Activated CD8-positive, alpha-beta T cell treated with anti-CD3 and anti-CD28 coated beads for 36 hours (primary cell): Measurements from ENCODE around the gene STAG3. TPM values are rescaled to one million over a fixed set of nuclear protein-coding genes. Genes with fewer than 3 reads are reported as not detected.

Source experiments
- microRNA-seq: library from miRNA; unstranded; fragments of <30 nt; microRNA quantifications from one replicate; pipeline ENCODE4 v1.2.0, GENCODE V29; 2022; ENCODE audit warnings: borderline microRNAs expressed, borderline replicate concordance
- total RNA-seq, 2 experiments: library from RNA; stranded (reverse); gene quantifications; one replicate each; pipeline ENCODE4 v1.2.3, GENCODE V29; 2021

STAG3 gene
- total RNA-seq, 2 experiments from 2014 or later, result 13.2 to 15.8 TPM

Small RNA genes lying within 50 kb of the gene (microRNA-seq; reads per million reads assigned to microRNA genes)
- not detected for gene MIR4658

Other genes starting within 250 kb of the STAG3 start
- gene GJC3, start 248.3 kb upstream of the STAG3 start, total RNA-seq, result under 1 TPM; 0.41 to 0.47 TPM
- not detected for gene AZGP1, start 201.9 kb upstream of the STAG3 start, total RNA-seq
- gene ZKSCAN1, start 162.3 kb upstream of the STAG3 start, total RNA-seq, result 10 to 100 TPM; 41.9 to 47.3 TPM
- 1 to 10 TPM; 6.3 to 6.9 TPM for gene ZSCAN21, start 128.1 kb upstream of the STAG3 start, total RNA-seq
- 10 to 100 TPM; 16.4 to 18.9 TPM for gene ZNF3, start 96.2 kb upstream of the STAG3 start, total RNA-seq
- gene COPS6, start 88.9 kb upstream of the STAG3 start, total RNA-seq, result 10 to 100 TPM; 81.3 to 86.3 TPM
- gene MCM7, start 76.5 kb upstream of the STAG3 start, total RNA-seq, result 100 to 1,000 TPM; 456 to 476 TPM
- gene AP4M1, start 76.3 kb upstream of the STAG3 start, total RNA-seq, result 10 to 100 TPM in 1 of 2 experiments, 1 to 10 TPM in 1; 9.8 to 10.9 TPM
- 10 to 100 TPM; 48.6 to 55.3 TPM for gene TAF6, start 58.6 kb upstream of the STAG3 start, total RNA-seq
- gene CNPY4, start 58.3 kb upstream of the STAG3 start, total RNA-seq, result 10 to 100 TPM in 1 of 2 experiments, 1 to 10 TPM in 1; 9.8 to 10.4 TPM
- gene MBLAC1, start 51.0 kb upstream of the STAG3 start, total RNA-seq, result 1 to 10 TPM; 1.9 to 2.1 TPM
- 100 to 1,000 TPM; 108 to 116 TPM for gene LAMTOR4, start 29.0 kb upstream of the STAG3 start, total RNA-seq
- 10 to 100 TPM; 15.7 to 17.4 TPM for gene TRAPPC14, start 19.2 kb upstream of the STAG3 start, total RNA-seq
- 1 to 10 TPM; 2.4 to 2.7 TPM for gene GAL3ST4, start 9.3 kb upstream of the STAG3 start, total RNA-seq
- 1 to 10 TPM; 3.7 to 4.3 TPM for gene GPC2, start 537 bp upstream of the STAG3 start, total RNA-seq
- 10 to 100 TPM; 29.8 to 30.2 TPM for gene PVRIG, start 42.0 kb downstream of the STAG3 start, total RNA-seq
- gene SPDYE3, start 129.8 kb downstream of the STAG3 start, total RNA-seq, result not detected
- 10 to 100 TPM; 43.7 to 46.8 TPM for gene PILRB, start 180.2 kb downstream of the STAG3 start, total RNA-seq
- 1 to 10 TPM; 5.8 to 6.6 TPM for gene PILRA, start 195.6 kb downstream of the STAG3 start, total RNA-seq